H1 (cell line): ENCODE results near the gene GDNF. TPM values are rescaled to one million over a fixed set of nuclear protein-coding genes. Genes with fewer than 3 reads are reported as not detected.

Source experiments
- CTCF ChIA-PET: fragments of 300-600 bp; sonication (Branson Sonifier 250); formaldehyde crosslinking; loops from one replicate; lab custom pipeline; 2021; ENCODE audit not compliant: partially characterized antibody; lab: Charles Lee
- POLR2A ChIA-PET: fragments of 300-600 bp; sonication (Branson Sonifier 250); formaldehyde crosslinking; loops from one replicate; lab custom pipeline; 2021; ENCODE audit warnings: inconsistent platforms; ENCODE audit not compliant: partially characterized antibody; lab: Charles Lee
- DNase-seq, 2 experiments: peaks; one replicate each; pipeline versions ENCODE4 v3.0.0 to v3.0.0-alpha.2; 2010 to 2022; ENCODE audit warnings: low spot score in 2 of 2, low read depth in 1 of 2, mixed read lengths in 1 of 2
- FAIRE-seq: peaks from 2 replicates; lab custom pipeline; 2011; peaks lifted over from hg19 to GRCh38; lab: Jason Lieb, UNC
- H2AFZ ChIP-seq: 2 replicates; pipeline ENCODE4 v1.8.1; 2012; ENCODE audit warnings: low read length, inconsistent platforms
- H2AK5ac ChIP-seq: 2 replicates; pipeline ENCODE4 v1.6.1; 2013; ENCODE audit warnings: low read depth, low read length
- H2BK120ac ChIP-seq: replicated peaks from 2 replicates; pipeline ENCODE3; 2013; ENCODE audit warnings: low read depth, low read length, inconsistent platforms
- H2BK12ac ChIP-seq: 2 replicates; pipeline ENCODE4 v1.6.1; 2013; ENCODE audit warnings: low read depth, low read length
- H2BK15ac ChIP-seq: 2 replicates; pipeline ENCODE4 v1.6.1; 2013; ENCODE audit warnings: low read length
- H2BK20ac ChIP-seq: 2 replicates; pipeline ENCODE4 v1.6.1; 2013; ENCODE audit warnings: low read length
- H2BK5ac ChIP-seq: 2 replicates; pipeline ENCODE4 v1.6.1; 2013; ENCODE audit warnings: low read depth, low read length
- H3K14ac ChIP-seq: 2 replicates; pipeline ENCODE4 v1.6.1; 2013; ENCODE audit warnings: inconsistent platforms; ENCODE audit not compliant: insufficient read length
- H3K18ac ChIP-seq: 2 replicates; pipeline ENCODE4 v1.6.1; 2013; ENCODE audit warnings: low read length; ENCODE audit errors: extremely low read depth
- H3K23ac ChIP-seq: 2 replicates; pipeline ENCODE4 v1.6.1; 2013; ENCODE audit warnings: inconsistent platforms; ENCODE audit not compliant: insufficient read length
- H3K23me2 ChIP-seq: 2 replicates; pipeline ENCODE4 v1.6.1; 2013; ENCODE audit warnings: low read depth, low read length
- H3K27ac ChIP-seq: 2 replicates; pipeline ENCODE4 v1.6.1; 2011; ENCODE audit warnings: low read depth, low read length, inconsistent platforms
- H3K27me3 ChIP-seq, 4 experiments: replicated peaks in 1 of 4; 1 replicate in 1 of 4; 2 replicates in 3 of 4; pipeline versions ENCODE4 v1.6.1 to v1.8.1; 2011 to 2013; ENCODE audit warnings: low read length in 3 of 4, mild to moderate bottlenecking in 3 of 4, inconsistent platforms in 2 of 4, mixed read lengths in 2 of 4, moderate library complexity in 1 of 4; ENCODE audit not compliant: control insufficient read depth in 3 of 4, insufficient read depth in 3 of 4; ENCODE audit errors: extremely low read depth in 1 of 4
- H3K36me3 ChIP-seq, 4 experiments: 2 replicates each; pipeline versions ENCODE4 v1.6.1 to v1.8.1; 2011 to 2013; ENCODE audit warnings: mild to moderate bottlenecking in 4 of 4, low read length in 3 of 4, moderate library complexity in 2 of 4, control low read depth in 1 of 4, inconsistent platforms in 1 of 4; ENCODE audit not compliant: insufficient read depth in 4 of 4, control insufficient read depth in 2 of 4
- H3K4ac ChIP-seq: replicated peaks from 2 replicates; pipeline ENCODE3; 2013; ENCODE audit warnings: low read length, low read depth, mixed read lengths, inconsistent platforms; ENCODE audit not compliant: insufficient read length
- H3K4me1 ChIP-seq, 4 experiments: replicated peaks in 1 of 4; 1 replicate in 1 of 4; 2 replicates in 3 of 4; pipeline versions ENCODE4 v1.6.1 to v1.8.1; 2011 to 2013; ENCODE audit warnings: low read length in 3 of 4, inconsistent platforms in 2 of 4, mixed read lengths in 1 of 4; ENCODE audit not compliant: insufficient read depth in 4 of 4, control insufficient read depth in 3 of 4
- H3K4me2 ChIP-seq, 2 experiments: 2 replicates each; pipeline versions ENCODE4 v1.6.1 to v1.8.1; 2011 to 2013; ENCODE audit warnings: low read depth in 2 of 2, low read length in 2 of 2, control low read depth in 1 of 2, inconsistent platforms in 1 of 2, mild to moderate bottlenecking in 1 of 2; ENCODE audit not compliant: insufficient read depth in 1 of 2
- H3K4me3 ChIP-seq, 4 experiments: fragments of 200-600, 300-600 bp in 1 of 4; sonication (generic), shearing (Covaris generic), sonication (Bioruptor Twin) in 1 of 4; 2 replicates each; pipeline versions ENCODE4 v1.5.1 to v1.8.1; 2011 to 2016; ENCODE audit warnings: low read length in 4 of 4, low read depth in 3 of 4, control low read depth in 2 of 4, inconsistent platforms in 2 of 4, mild to moderate bottlenecking in 2 of 4, mixed read lengths in 1 of 4, moderate library complexity in 1 of 4; ENCODE audit not compliant: insufficient read depth in 2 of 4; ENCODE audit errors: extremely low read depth in 1 of 4
- H3K56ac ChIP-seq: replicated peaks from 2 replicates; pipeline ENCODE3; 2013; ENCODE audit warnings: low read depth, mild to moderate bottlenecking, mixed read lengths, low read length, inconsistent platforms; ENCODE audit not compliant: insufficient read length
- H3K79me1 ChIP-seq: 2 replicates; pipeline ENCODE4 v1.6.1; 2013; ENCODE audit warnings: low read depth, low read length, control low read depth
- H3K79me2 ChIP-seq, 2 experiments: 2 replicates each; pipeline versions ENCODE4 v1.6.1 to v1.8.1; 2012 to 2013; ENCODE audit warnings: low read length in 2 of 2, mild to moderate bottlenecking in 2 of 2, inconsistent platforms in 1 of 2; ENCODE audit not compliant: insufficient read depth in 2 of 2, control insufficient read depth in 1 of 2
- H3K9ac ChIP-seq, 4 experiments: replicated peaks in 1 of 4; 1 replicate in 1 of 4; 2 replicates in 3 of 4; pipeline versions ENCODE4 v1.6.1 to v1.8.1; 2011 to 2013; ENCODE audit warnings: low read depth in 3 of 4, low read length in 3 of 4, control low read depth in 2 of 4, mild to moderate bottlenecking in 2 of 4, moderate library complexity in 2 of 4, inconsistent platforms in 1 of 4; ENCODE audit errors: extremely low read depth in 1 of 4
- H3K9me3 ChIP-seq, 2 experiments: 2 replicates each; pipeline versions ENCODE4 v1.6.1 to v1.8.1; 2012 to 2013; ENCODE audit warnings: mild to moderate bottlenecking in 2 of 2, moderate library complexity in 2 of 2, control low read depth in 1 of 2, inconsistent platforms in 1 of 2, low read depth in 1 of 2, low read length in 1 of 2, mixed read lengths in 1 of 2; ENCODE audit not compliant: insufficient read depth in 2 of 2
- H4K20me1 ChIP-seq, 2 experiments: replicated peaks in 1 of 2; 2 replicates each; pipeline versions ENCODE3 to v1.8.1; 2011 to 2013; ENCODE audit warnings: inconsistent platforms in 2 of 2, low read length in 2 of 2, mild to moderate bottlenecking in 1 of 2; ENCODE audit not compliant: insufficient read depth in 2 of 2, control insufficient read depth in 1 of 2
- H4K5ac ChIP-seq: 2 replicates; pipeline ENCODE4 v1.6.1; 2013; ENCODE audit warnings: low read length, low read depth, mixed read lengths, inconsistent platforms; ENCODE audit not compliant: insufficient read length
- H4K8ac ChIP-seq: 2 replicates; pipeline ENCODE4 v1.8.0; 2013; ENCODE audit warnings: mild to moderate bottlenecking, moderate library complexity, low read length, inconsistent platforms; ENCODE audit not compliant: insufficient read depth; ENCODE audit errors: extremely low read depth
- H4K91ac ChIP-seq: replicated peaks from 2 replicates; pipeline ENCODE3; 2013; ENCODE audit warnings: low read length, mixed read lengths, inconsistent platforms; ENCODE audit not compliant: insufficient read length
- ASH2L ChIP-seq: fragments of 200-600, 300-600 bp; sonication (generic); IDR thresholded peaks from one replicate; pipeline ENCODE4 v1.7.1; 2017; ENCODE audit warnings: low read length
- FOSL1 ChIP-seq: IDR thresholded peaks from 2 replicates; pipeline ENCODE4 v1.6.1; 2011; ENCODE audit warnings: mild to moderate bottlenecking, low read depth, low read length, moderate library complexity; ENCODE audit not compliant: insufficient read depth
- JUND ChIP-seq: IDR thresholded peaks from 2 replicates; pipeline ENCODE4 v1.6.1; 2011; ENCODE audit warnings: mild to moderate bottlenecking, improper control_type of control experiment, low read length
- POLR2A ChIP-seq, 2 experiments: IDR thresholded peaks; 1 replicate in 1 of 2; 2 replicates in 1 of 2; pipeline ENCODE4 v1.6.1; 2011; ENCODE audit warnings: low read depth in 2 of 2, low read length in 2 of 2, mild to moderate bottlenecking in 2 of 2; ENCODE audit errors: control extremely low read depth in 1 of 2
- RAD21 ChIP-seq, 2 experiments: IDR thresholded peaks in 1 of 2; conservative IDR thresholded peaks in 1 of 2; 2 replicates each; pipeline ENCODE4 v1.6.1; 2011; ENCODE audit warnings: low read depth in 2 of 2, low read length in 2 of 2, improper control_type of control experiment in 1 of 2, inconsistent platforms in 1 of 2, mild to moderate bottlenecking in 1 of 2, moderate library complexity in 1 of 2
- RBBP5 ChIP-seq: IDR thresholded peaks from 2 replicates; pipeline ENCODE4 v1.7.1; 2012; ENCODE audit warnings: low read depth, mild to moderate bottlenecking, inconsistent platforms, low read length, moderate library complexity, borderline replicate concordance
- RNF2 ChIP-seq: fragments of 200-900, 300-1000 bp; sonication (generic); IDR thresholded peaks from 2 replicates; pipeline ENCODE4 v1.7.1; 2016; ENCODE audit warnings: borderline replicate concordance, low read depth, mild to moderate bottlenecking, antibody characterized with exemption, low read length; ENCODE audit not compliant: poor library complexity, severe bottlenecking; ENCODE audit errors: missing control alignments
- SP1 ChIP-seq: IDR thresholded peaks from 2 replicates; pipeline ENCODE4 v1.6.1; 2011; ENCODE audit warnings: low read depth, low read length
- TAF7 ChIP-seq: optimal IDR thresholded peaks from 2 replicates; pipeline ENCODE3; 2011; ENCODE audit warnings: low read depth, mild to moderate bottlenecking, inconsistent platforms, low read length, moderate library complexity, borderline replicate concordance
- WGBS, 2 experiments: shearing (Covaris generic) in 1 of 2; methylation state at CpG; one replicate each; pipeline versions ENCODE4 v1.1.6 to v1.1.7; 2013 to 2015; ENCODE audit warnings: low lambda C conversion rate in 2 of 2, mixed read lengths in 2 of 2, inconsistent platforms in 1 of 2, low coverage in 1 of 2, missing lambda C conversion rate in 1 of 2; ENCODE audit not compliant: insufficient replicate concordance in 2 of 2, insufficient coverage in 1 of 2, insufficient read length in 1 of 2; ENCODE audit errors: extremely low coverage in 1 of 2, missing lambda C conversion rate in 1 of 2; 5-methylcytosine and 5-hydroxymethylcytosine counted together
- polyA plus RNA-seq, 7 experiments: library from polyadenylated mRNA; depleted of rRNA in 3 of 7; stranded (reverse) in 5 of 7; unstranded in 2 of 7; fragments of >200 nt in 5 of 7; fragments of 200-250 nt in 2 of 7; gene quantifications; 1 replicate in 5 of 7; 2 replicates in 1 of 7; 4 replicates in 1 of 7; pipeline versions ENCODE4 v1.2.1 to v1.2.3, GENCODE V29; 2011 to 2013; ENCODE audit warnings: missing spikeins in 2 of 7, mixed read lengths in 2 of 7
- total RNA-seq: library from RNA; stranded (reverse); fragmentation: NEBNext Ultra II Directional; extraction: Animal tissue kit (Norgen Biotek cat#: 25700); gene quantifications from 2 replicates; pipeline ENCODE4 v1.2.1, GENCODE V29; 2021
- TF ChIP-seq, protein P1 (sequence below), 3 experiments: IDR thresholded peaks; 1 replicate in 2 of 3; 2 replicates in 1 of 3; pipeline versions ENCODE4 v1.5.1 to v1.6.1; 2011; ENCODE audit warnings: low read length in 3 of 3, mild to moderate bottlenecking in 3 of 3, inconsistent platforms in 2 of 3, low read depth in 1 of 3, moderate library complexity in 1 of 3; ENCODE audit not compliant: insufficient read depth in 1 of 3; ENCODE audit errors: control extremely low read depth in 1 of 3

The GDNF gene
- total and polyA plus RNA-seq, 2 of the 8 experiments (the other 6 are each of a cell fraction or from before 2014, with no cell fraction given) = 0.15 to 2.0 TPM

DNA sequence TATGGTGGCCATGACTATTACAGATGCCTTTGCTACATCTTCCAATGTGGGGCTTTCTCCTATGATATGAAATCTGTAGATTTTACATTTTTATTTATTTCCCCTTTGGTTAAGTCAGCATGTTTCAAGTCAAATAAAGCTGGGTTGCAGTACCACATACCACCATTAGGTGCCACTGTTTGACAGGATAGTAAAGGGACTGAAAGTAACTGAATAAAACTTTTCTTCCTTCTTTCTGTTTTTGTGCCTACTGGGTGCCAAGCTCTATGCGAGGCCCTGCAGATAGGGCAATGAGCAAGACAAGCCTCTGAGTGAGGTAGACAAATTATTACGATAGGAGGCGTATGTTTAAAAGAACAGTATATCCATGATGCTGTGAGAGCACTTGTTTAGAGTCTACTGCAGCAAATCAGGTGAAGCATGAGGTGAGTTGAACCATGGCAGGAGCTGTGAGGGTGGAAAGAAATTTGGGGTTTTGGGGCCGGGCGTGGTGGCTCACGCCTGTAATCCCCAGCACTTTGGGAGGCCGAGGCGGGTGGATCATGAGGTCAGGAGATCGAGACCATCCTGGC, 64.8 kb downstream of the GDNF start:
- no peak overlapping the region for H4K91ac ChIP-seq
- no peak overlapping the region for H3K4ac ChIP-seq
- POLR2A ChIA-PET = no interaction called here
- no peak overlapping the region for H2BK120ac ChIP-seq
- no peak overlapping the region for H4K8ac ChIP-seq
- no peak overlapping the region for H3K56ac ChIP-seq
- no peak overlapping the region for H2BK20ac ChIP-seq
- CTCF ChIA-PET = interaction anchor here (0.6 to 5.0 kb wide), 41 partner anchors 9 to 452 kb away, joined by 3 to 42 read pairs (median 4); no protein-coding TSS in a partner anchor
- no peaks in the 10 kb centered on the region for H3K27me3 ChIP-seq
- no peak overlapping the region for H2AK5ac ChIP-seq
- no peaks in the 10 kb centered on the region for H3K79me1 ChIP-seq
- no peak overlapping the region for H3K23ac ChIP-seq
- H3K4me2 ChIP-seq = no peak overlapping the region
- no peak overlapping the region for H2BK15ac ChIP-seq
- H3K18ac ChIP-seq = no peak overlapping the region
- H3K9ac ChIP-seq = no peak overlapping the region
- H3K23me2 ChIP-seq = no peaks in the 10 kb centered on the region
- no peaks in the 10 kb centered on the region for H3K36me3 ChIP-seq
- H3K27ac ChIP-seq = no peak overlapping the region
- H3K9me3 ChIP-seq = peaks cover 9 to 14% of the 10 kb centered on the region in 2 experiments; a peak in 3 of 4 replicates
- DNase-seq = peak in 1 of 2 experiments; percentile 80
- no peak overlapping the region for H2BK12ac ChIP-seq
- 96% methylated on average over 9 of the region's 9 CpGs; no CpG with 5 or more reads in 1 of the 2 experiments for WGBS, 2 experiments
- no peak overlapping the region for H2AFZ ChIP-seq
- no peak overlapping the region for H2BK5ac ChIP-seq
- H3K14ac ChIP-seq = no peak overlapping the region
- H3K4me3 ChIP-seq = no peak overlapping the region
- no peak overlapping the region for H4K5ac ChIP-seq
- no peak for FAIRE-seq
- H3K4me1 ChIP-seq = no peaks in the 10 kb centered on the region
- no peaks in the 10 kb centered on the region for H4K20me1 ChIP-seq
- H3K79me2 ChIP-seq = no peaks in the 10 kb centered on the region
- no peak for TF ChIP-seq RNF2
- TF ChIP-seq TAF7 = no peak
- TF ChIP-seq ASH2L = no peak
- peak; percentile 69 to 70 for TF ChIP-seq RAD21 (IDR thresholded peaks at IDR 0.05 in 1 of 2, conservative IDR thresholded peaks at IDR 0.05 in 1 of 2; ENCODE audit: low read depth in 2 of 2, low read length in 2 of 2)
- TF ChIP-seq SP1 = no peak
- TF ChIP-seq RBBP5 = no peak
- TF ChIP-seq POLR2A (IDR thresholded peaks at IDR 0.05; ENCODE audit: control extremely low read depth in 1 of 2, low read depth in 2 of 2, low read length in 2 of 2) = no peak
- no peak for TF ChIP-seq FOSL1
- no peak for TF ChIP-seq JUND
- TF ChIP-seq, protein P1, sequence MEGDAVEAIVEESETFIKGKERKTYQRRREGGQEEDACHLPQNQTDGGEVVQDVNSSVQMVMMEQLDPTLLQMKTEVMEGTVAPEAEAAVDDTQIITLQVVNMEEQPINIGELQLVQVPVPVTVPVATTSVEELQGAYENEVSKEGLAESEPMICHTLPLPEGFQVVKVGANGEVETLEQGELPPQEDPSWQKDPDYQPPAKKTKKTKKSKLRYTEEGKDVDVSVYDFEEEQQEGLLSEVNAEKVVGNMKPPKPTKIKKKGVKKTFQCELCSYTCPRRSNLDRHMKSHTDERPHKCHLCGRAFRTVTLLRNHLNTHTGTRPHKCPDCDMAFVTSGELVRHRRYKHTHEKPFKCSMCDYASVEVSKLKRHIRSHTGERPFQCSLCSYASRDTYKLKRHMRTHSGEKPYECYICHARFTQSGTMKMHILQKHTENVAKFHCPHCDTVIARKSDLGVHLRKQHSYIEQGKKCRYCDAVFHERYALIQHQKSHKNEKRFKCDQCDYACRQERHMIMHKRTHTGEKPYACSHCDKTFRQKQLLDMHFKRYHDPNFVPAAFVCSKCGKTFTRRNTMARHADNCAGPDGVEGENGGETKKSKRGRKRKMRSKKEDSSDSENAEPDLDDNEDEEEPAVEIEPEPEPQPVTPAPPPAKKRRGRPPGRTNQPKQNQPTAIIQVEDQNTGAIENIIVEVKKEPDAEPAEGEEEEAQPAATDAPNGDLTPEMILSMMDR (IDR thresholded peaks at IDR 0.05; ENCODE audit: control extremely low read depth in 1 of 3, insufficient read depth in 1 of 3, low read depth in 1 of 3, low read length in 3 of 3) = peak in 2 of 3 experiments; percentile 32 to 68; a peak in 2 of 4 replicates
